Measurements from ENCODE around the gene WRAP53.

WRAP53 gene

DNA sequence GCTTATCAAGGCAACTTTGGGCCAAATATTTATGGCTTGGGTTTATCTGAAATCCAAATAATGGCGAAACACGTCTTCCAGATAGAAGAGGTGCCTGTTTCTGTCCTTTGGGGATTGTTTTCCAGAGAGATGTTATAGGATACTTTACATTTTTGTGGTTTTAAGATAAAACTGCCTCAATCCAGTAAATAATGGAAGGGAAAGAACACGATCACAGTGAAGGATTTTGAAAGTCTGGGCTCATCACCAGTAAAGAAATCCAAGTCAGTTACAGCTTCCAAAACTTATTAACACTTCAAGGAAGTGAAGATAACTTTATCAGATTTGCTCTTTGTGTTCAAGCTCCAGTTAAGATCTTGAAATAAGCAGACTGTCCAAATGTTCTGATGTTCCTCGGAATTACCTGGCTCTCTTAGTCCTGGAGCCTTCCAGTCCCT is 59.4 kb downstream of the WRAP53 start:
- no peak for DNase-seq

- no peak for DNase-seq
These were observed 59.9 kb downstream of the WRAP53 start for GRCh38 chr17:7748076-7748775.

GRCh38 chr17:7750321-7750821 is 62.1 kb downstream of the WRAP53 start:
- DNase-seq: no peak
